Kidney epithelial cell (primary cell): Measurements from ENCODE around the gene PKNOX2. TPM values are rescaled to one million over a fixed set of nuclear protein-coding genes. Genes with fewer than 3 reads are reported as not detected.

Experiments
- DNase-seq: peaks from one replicate; pipeline ENCODE4 v3.0.0-alpha.2; 2010; ENCODE audit warnings: low read depth
- H3K27me3 ChIP-seq: 2 replicates; pipeline ENCODE4 v1.6.0; 2011; ENCODE audit warnings: low read length; ENCODE audit not compliant: control insufficient read depth, insufficient read depth
- H3K36me3 ChIP-seq: 2 replicates; pipeline ENCODE4 v1.5.1; 2011; ENCODE audit warnings: low read length; ENCODE audit not compliant: control insufficient read depth, insufficient read depth
- H3K4me3 ChIP-seq: 2 replicates; pipeline ENCODE4 v1.5.1; 2011; ENCODE audit warnings: low read depth, mild to moderate bottlenecking, control low read depth, low read length
- total RNA-seq: library from RNA; depleted of rRNA; stranded (reverse); fragments of >200 nt; gene quantifications from 2 replicates; pipeline ENCODE4 v1.2.3, GENCODE V29; 2015
- TF ChIP-seq, protein P1 (sequence below): IDR thresholded peaks from 2 replicates; pipeline ENCODE4 v1.5.1; 2011; ENCODE audit warnings: mild to moderate bottlenecking, moderate library complexity, low read length, control low read depth, inconsistent platforms; ENCODE audit not compliant: insufficient read depth, poor library complexity, severe bottlenecking

The PKNOX2 gene
- total RNA-seq, 1 donor from 2014 or later = 0.42 TPM

DNA sequence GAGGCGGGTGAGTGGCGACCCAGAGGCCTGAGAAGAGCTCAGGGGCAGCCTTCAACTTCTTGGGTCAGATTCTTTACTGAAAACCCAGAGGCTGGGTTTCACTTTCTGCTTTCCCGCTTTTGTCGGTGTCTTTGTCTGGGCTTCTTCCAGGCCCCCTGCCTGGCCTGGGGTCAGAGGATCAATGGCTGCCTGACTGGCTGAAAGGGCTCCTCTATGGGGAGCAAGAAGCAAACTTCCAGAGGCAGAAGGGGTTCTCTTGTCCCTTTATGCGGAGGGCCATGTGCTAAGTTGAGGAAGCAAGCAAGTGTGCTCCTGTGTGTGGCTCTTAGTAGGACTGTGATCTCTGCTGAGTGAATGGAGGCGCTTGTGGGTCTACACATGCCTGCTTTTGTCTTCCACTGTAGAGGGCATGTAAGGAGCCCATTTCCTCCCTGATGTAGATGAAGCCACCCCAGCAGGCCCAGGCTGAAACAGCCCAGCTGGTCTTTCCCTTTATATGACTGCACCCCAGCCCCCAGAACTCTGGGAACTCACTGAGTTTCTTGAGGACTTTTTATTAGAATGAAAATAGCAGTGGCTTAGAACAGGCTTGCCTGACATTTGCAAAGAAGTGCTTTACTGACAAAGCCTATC lies 1.0 kb upstream of the PKNOX2 start:
- TF ChIP-seq, protein P1, sequence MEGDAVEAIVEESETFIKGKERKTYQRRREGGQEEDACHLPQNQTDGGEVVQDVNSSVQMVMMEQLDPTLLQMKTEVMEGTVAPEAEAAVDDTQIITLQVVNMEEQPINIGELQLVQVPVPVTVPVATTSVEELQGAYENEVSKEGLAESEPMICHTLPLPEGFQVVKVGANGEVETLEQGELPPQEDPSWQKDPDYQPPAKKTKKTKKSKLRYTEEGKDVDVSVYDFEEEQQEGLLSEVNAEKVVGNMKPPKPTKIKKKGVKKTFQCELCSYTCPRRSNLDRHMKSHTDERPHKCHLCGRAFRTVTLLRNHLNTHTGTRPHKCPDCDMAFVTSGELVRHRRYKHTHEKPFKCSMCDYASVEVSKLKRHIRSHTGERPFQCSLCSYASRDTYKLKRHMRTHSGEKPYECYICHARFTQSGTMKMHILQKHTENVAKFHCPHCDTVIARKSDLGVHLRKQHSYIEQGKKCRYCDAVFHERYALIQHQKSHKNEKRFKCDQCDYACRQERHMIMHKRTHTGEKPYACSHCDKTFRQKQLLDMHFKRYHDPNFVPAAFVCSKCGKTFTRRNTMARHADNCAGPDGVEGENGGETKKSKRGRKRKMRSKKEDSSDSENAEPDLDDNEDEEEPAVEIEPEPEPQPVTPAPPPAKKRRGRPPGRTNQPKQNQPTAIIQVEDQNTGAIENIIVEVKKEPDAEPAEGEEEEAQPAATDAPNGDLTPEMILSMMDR = no peak
- H3K36me3 ChIP-seq = no peaks in the 10 kb centered on the region
- peaks cover 24% of the 10 kb centered on the region for H3K27me3 ChIP-seq
- no peak overlapping the region for H3K4me3 ChIP-seq
- no peak for DNase-seq

DNA sequence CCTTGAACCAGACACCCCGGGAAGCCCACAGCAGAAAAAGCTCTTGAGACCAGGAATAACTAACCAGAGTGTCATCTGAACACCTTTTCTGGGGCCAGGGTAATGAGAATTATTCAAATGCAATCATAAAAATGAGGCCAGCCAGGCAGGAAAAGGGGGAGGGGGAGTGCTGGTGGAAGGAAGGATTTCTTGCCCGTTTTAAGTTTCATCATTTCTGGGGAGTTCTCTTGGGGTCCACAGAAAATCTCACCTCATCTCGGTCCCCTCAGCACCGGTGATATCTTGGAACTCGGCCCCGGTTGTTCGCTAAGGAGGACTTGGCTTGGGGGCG lies 495 bp upstream of the PKNOX2 start:
- Histone ChIP-seq H3K4me3 (no peak overlapping the region), H3K36me3 (no peaks in the 10 kb centered on the region), H3K27me3 (peaks cover 24% of the 10 kb centered on the region)
- no peak for DNase-seq
- TF ChIP-seq, protein P1 = no peak

DNA sequence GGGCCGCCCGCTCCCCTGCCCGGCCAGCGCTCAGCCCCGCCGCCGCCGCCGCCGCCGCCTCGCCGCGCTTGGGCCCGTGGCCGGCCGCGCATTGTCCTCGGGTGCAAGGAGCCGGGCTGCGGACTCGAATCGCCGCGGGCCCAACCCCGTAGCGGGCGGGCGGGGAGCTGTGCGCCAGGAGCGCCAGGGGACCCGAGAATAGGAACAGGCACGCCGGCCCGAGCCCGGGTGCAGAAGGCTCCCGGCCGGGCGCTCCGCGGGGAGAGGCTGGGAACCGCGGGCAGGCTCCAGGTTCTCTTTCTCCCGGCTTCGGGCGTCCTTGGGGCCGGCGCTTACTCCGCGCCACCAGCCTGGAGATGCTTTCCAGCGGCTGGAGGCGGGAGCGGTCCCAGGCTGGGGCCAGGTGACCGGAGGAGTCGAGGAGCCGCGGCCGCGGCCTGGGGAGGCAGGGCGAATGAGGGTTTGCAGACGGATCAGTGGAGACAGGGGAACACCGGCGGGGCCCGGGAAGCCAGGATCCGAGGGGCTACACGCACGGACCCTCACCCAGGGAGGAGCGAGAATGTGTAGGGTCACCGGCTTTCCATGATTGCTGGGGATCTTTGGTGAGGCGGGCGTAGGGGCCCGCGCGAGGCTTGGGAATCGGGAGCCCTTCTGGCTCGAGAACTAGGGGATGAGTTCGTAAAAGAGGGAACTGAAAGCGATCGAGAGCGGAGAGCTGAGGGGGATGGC lies 726 bp downstream of the PKNOX2 start:
- peaks cover 30% of the 10 kb centered on the region for H3K27me3 ChIP-seq
- no peak for DNase-seq
- peak overlapping the region; percentile 43 for H3K4me3 ChIP-seq
- TF ChIP-seq, protein P1 = no peak
- no peaks in the 10 kb centered on the region for H3K36me3 ChIP-seq

GRCh38 chr11:125165843-125166763 lies 1.6 kb downstream of the PKNOX2 start:
- Histone ChIP-seq H3K36me3 (no peaks in the 10 kb centered on the region), H3K27me3 (peaks cover 31% of the 10 kb centered on the region)

DNA sequence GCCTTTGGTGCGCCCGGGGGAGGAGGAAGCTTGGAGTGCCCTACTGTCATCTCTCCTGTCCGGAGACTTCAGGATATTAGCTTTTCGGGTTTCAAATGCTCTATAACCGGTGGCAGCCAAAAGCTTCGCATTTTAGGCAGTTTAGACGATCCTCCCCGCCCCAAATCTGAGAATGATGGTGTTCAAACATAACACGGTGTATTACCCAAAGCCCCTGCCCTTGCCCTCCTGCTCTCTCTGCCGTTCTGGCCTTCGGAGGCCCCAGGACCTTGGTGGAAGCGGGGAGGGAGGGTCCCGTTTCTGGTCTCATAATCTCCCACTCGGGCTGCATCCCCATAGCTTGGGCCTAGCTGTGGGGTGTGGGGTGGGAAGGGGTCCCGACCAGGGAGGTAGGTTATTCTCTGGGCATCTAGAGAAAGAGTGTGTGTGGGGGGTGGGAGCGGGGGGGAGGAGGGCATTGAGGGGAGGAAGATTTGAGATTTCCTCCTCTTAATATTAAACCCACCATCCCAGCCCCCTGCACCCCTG lies 2.3 kb downstream of the PKNOX2 start:
- Histone ChIP-seq H3K4me3 (no peak overlapping the region), H3K36me3 (no peaks in the 10 kb centered on the region), H3K27me3 (peaks cover 34% of the 10 kb centered on the region)
- no peak for DNase-seq
- TF ChIP-seq, protein P1 = no peak

More at GRCh38 chr11:125165843-125166763, 1.6 kb downstream of the PKNOX2 start:
- TF ChIP-seq, protein P1 = no peak
- DNase-seq = no peak
- peak overlapping the region; percentile 43 for H3K4me3 ChIP-seq
